Upper lobe of left lung (tissue), 6 donors: Measurements from ENCODE around the gene ATG2B. TPM values are rescaled to one million over a fixed set of nuclear protein-coding genes. Genes with fewer than 3 reads are reported as not detected.

Experiments
- ATAC-seq, 2 donors: fragments of 200-7000 bp; cut with Tn5 transposase; one replicate each; pipeline ENCODE4 v1.9.1; 2022; ENCODE audit warnings: mild to moderate bottlenecking in 2 of 2, moderate library complexity in 2 of 2; ENCODE audit not compliant: low FRiP score in 2 of 2
- DNase-seq, 2 donors: peaks; one replicate each; pipeline ENCODE4 v3.0.0-alpha.2; 2019 to 2020
- H3K27ac ChIP-seq, 4 donors: fragments of 200-600 bp; sonication (generic); one replicate each; pipeline ENCODE4 v1.5.1; 2016 to 2019
- H3K27me3 ChIP-seq, 4 donors: fragments of 200-600 bp; sonication (generic); one replicate each; pipeline ENCODE4 v1.5.1; 2017 to 2019
- H3K36me3 ChIP-seq, 4 donors: fragments of 200-600 bp; sonication (generic); one replicate each; pipeline ENCODE4 v1.5.1; 2016 to 2019
- H3K4me1 ChIP-seq, 4 donors: fragments of 200-600 bp; sonication (generic); one replicate each; pipeline ENCODE4 v1.5.1; 2018 to 2019
- H3K4me3 ChIP-seq, 4 donors: fragments of 200-600 bp; sonication (generic); one replicate each; pipeline ENCODE4 v1.5.1; 2017 to 2019; ENCODE audit warnings: mild to moderate bottlenecking in 2 of 4, moderate library complexity in 1 of 4
- H3K9me3 ChIP-seq, 4 donors: fragments of 200-600 bp; sonication (generic); one replicate each; pipeline ENCODE4 v1.5.1; 2018 to 2019
- EP300 ChIP-seq, 4 donors: sonication (generic); formaldehyde crosslinking; IDR thresholded peaks; one replicate each; pipeline ENCODE4 v1.5.1; 2017; ENCODE audit warnings: antibody characterized with exemption in 4 of 4, control low read depth in 2 of 4
- POLR2A ChIP-seq, 4 donors: fragments of 450-650 bp; IDR thresholded peaks; one replicate each; pipeline ENCODE4 v1.5.1; 2016 to 2017; ENCODE audit warnings: antibody characterized with exemption in 4 of 4, mild to moderate bottlenecking in 2 of 4
- POLR2AphosphoS5 ChIP-seq, 2 donors: sonication (generic); formaldehyde crosslinking; IDR thresholded peaks; one replicate each; pipeline ENCODE4 v1.5.1; 2017; ENCODE audit warnings: antibody characterized with exemption in 2 of 2
- WGBS, 2 donors: methylation state at CpG; one replicate each; pipeline ENCODE4 v1.1.5; 2017 to 2018; 5-methylcytosine and 5-hydroxymethylcytosine counted together
- total RNA-seq, 6 donors: library from RNA; depleted of rRNA in 4 of 6; stranded (reverse); fragments of >200 nt in 4 of 6; gene quantifications; one replicate each; pipeline versions ENCODE4 v1.1.0 to v1.2.1, GENCODE V29; 2016 to 2021
- TF ChIP-seq, protein P1 (sequence below), 6 experiments: fragments of 450-650 bp in 4 of 6; fragments of 200-600 bp in 2 of 6; sonication (generic) in 2 of 6; IDR thresholded peaks; one replicate each; pipeline ENCODE4 v1.5.1; 2016 to 2019; ENCODE audit warnings: antibody characterized with exemption in 6 of 6
- donor health status: DM: no; HTN: no; CAD: no; lungs with moderate emphysema.
- donor health status: DM: no; HTN: yes; CAD: no; lungs with severe emphysema.

The ATG2B gene
- total RNA-seq, 6 donors from 2014 or later, result 18.1 to 79.6 (median 20.0) TPM

DNA sequence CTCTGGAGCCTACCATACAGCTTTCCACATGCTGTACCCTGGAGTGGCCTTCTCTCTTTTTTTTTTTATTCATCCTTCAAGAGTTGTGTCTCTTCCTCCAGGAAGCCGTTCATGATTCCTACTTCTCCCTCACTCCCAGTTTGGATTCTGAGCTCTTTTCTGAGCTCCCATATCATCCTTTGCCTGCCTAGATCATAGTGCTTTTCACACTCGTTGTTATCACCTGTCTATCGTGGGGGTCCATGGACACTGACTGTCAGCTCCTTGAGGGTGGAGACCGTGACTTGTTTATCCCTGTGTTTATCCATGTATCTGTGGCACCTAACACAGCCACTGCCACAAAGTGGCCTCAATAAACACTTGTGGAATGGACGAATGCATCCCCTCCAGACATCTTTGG is 35.8 kb upstream of the ATG2B start:
- no peak overlapping the region for H3K4me3 ChIP-seq
- no peaks in the 10 kb centered on the region for H3K27me3 ChIP-seq
- TF ChIP-seq, protein P1, sequence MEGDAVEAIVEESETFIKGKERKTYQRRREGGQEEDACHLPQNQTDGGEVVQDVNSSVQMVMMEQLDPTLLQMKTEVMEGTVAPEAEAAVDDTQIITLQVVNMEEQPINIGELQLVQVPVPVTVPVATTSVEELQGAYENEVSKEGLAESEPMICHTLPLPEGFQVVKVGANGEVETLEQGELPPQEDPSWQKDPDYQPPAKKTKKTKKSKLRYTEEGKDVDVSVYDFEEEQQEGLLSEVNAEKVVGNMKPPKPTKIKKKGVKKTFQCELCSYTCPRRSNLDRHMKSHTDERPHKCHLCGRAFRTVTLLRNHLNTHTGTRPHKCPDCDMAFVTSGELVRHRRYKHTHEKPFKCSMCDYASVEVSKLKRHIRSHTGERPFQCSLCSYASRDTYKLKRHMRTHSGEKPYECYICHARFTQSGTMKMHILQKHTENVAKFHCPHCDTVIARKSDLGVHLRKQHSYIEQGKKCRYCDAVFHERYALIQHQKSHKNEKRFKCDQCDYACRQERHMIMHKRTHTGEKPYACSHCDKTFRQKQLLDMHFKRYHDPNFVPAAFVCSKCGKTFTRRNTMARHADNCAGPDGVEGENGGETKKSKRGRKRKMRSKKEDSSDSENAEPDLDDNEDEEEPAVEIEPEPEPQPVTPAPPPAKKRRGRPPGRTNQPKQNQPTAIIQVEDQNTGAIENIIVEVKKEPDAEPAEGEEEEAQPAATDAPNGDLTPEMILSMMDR (IDR thresholded peaks at IDR 0.05), result no peak
- peaks cover 0 to 6% (median 0%) of the 10 kb centered on the region in 4 donors for H3K4me1 ChIP-seq
- H3K36me3 ChIP-seq, result no peaks in the 10 kb centered on the region
- WGBS, 2 donors, result 74 to 76% methylated on average over 5 of the region's 5 CpGs
- no peak for DNase-seq
- no peaks in the 10 kb centered on the region for H3K9me3 ChIP-seq
- H3K27ac ChIP-seq, result no peak overlapping the region
- ATAC-seq, result no peak

DNA sequence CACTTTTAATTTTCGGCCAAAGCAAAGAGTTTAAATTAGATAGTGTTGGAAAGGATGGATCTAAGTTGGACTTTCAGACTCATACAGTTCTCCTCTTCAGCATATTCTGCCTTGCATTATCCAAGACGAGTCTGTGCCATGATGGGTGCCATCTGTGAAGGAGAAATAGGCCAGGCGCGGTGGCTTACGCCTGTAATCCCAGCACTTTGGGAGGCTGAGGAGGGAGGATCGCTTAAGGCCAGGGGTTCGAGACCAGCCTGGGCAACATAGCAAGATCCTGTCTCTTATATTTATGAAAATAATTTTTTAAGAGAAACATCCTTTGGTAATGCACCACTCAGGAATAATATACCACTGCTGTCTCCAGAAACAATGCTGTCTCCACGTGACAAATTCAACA is 35.3 kb upstream of the ATG2B start:
- Histone ChIP-seq H3K9me3 (no peaks in the 10 kb centered on the region), H3K4me3 (no peak overlapping the region), H3K27me3 (no peaks in the 10 kb centered on the region), H3K27ac (no peak overlapping the region), H3K36me3 (no peaks in the 10 kb centered on the region), H3K4me1 (peaks cover 0 to 4% (median 0%) of the 10 kb centered on the region in 4 donors)
- TF ChIP-seq, protein P1 (IDR thresholded peaks at IDR 0.05), result no peak
- TF ChIP-seq POLR2AphosphoS5 (IDR thresholded peaks at IDR 0.05) (no peak), EP300 (IDR thresholded peaks at IDR 0.05) (no peak), POLR2A (IDR thresholded peaks at IDR 0.05) (no peak)
- no peak for ATAC-seq
- 92% methylated on average over 8 of the region's 8 CpGs for WGBS, 2 donors
- DNase-seq, result no peak

DNA sequence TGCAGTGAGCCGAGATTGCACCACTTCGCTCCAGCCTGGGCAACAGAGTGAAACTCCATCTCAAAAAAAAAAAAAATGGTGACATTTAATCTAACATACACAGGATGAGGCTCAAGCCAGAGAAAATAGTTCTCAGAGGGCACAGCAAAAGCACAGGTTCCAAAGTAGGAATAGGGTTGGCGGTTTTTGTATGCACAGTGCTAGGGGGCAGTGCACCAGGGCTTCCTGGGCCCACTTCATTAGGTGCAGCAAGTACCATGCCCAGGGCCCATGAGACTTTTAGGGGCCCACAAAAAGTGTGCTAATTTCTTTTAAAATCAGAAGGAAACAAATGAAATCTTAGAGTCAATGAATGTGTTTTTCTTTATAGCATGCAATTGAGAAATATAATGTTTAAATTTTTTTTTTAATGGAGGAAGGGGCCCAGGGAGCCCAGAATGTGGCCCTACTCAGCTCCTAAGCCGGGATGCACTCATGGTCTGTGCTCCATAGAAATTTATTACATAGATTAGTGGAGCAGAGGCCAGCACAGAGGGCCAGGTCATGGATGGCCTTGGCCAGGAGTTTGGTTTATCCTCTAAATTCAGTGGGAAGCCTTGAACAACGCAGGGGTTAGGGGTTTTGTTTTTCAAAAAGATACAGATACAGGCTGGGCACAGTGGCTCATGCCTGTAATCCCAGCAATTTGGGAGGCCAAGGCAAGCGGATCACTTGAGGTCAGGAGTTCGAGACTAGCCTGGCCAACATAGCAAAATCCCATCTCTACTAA is 31.1 kb upstream of the ATG2B start:
- TF ChIP-seq, protein P1 (IDR thresholded peaks at IDR 0.05), result no peak
- TF ChIP-seq EP300 (IDR thresholded peaks at IDR 0.05), result no peak
- TF ChIP-seq POLR2AphosphoS5 (IDR thresholded peaks at IDR 0.05), result no peak
- TF ChIP-seq POLR2A (IDR thresholded peaks at IDR 0.05), result no peak
- peaks cover 11 to 17% (median 13%) of the 10 kb centered on the region in 4 donors for H3K4me1 ChIP-seq
- WGBS, 2 donors, result 92 to 93% methylated on average over 7 of the region's 7 CpGs
- ATAC-seq (no peak), DNase-seq (no peak)
- no peaks in the 10 kb centered on the region for H3K36me3 ChIP-seq
- no peaks in the 10 kb centered on the region for H3K27me3 ChIP-seq
- no peak overlapping the region for H3K27ac ChIP-seq
- no peaks in the 10 kb centered on the region for H3K9me3 ChIP-seq
- no peak overlapping the region for H3K4me3 ChIP-seq

DNA sequence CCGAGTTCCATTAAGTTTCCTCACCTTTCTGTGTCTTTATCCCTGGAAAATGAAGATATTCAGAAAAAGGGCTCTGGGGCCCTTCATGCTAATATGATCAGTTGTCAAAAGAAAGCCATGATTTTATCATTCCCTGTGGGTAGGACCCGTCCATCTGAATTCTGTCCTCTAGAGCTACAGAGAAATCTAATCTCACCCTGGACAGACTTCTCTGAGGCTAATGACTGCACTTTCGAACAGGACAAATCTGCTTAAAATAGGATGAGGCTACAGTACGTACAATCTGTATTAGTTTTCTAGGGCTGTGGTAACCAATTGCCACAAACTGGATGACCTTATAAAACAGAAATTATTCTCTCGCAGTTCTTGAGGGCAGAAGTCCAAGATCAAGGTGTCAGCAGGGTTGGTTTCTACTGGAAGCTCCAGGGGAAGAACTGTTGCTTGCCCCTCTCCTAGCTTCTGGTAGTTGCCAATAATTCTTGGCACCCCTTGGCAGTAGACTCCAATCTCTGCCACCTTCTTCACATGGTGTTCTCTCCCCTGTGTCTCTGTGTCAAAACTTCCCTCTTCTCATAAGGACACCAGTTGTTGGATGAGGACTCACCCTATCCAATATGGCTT is 30.0 kb upstream of the ATG2B start:
- no peak for TF ChIP-seq POLR2A (IDR thresholded peaks at IDR 0.05)
- no peak for TF ChIP-seq POLR2AphosphoS5 (IDR thresholded peaks at IDR 0.05)
- no peak for TF ChIP-seq EP300 (IDR thresholded peaks at IDR 0.05)
- TF ChIP-seq, protein P1 (IDR thresholded peaks at IDR 0.05), result no peak
- Histone ChIP-seq H3K36me3 (no peaks in the 10 kb centered on the region), H3K9me3 (no peaks in the 10 kb centered on the region), H3K4me3 (no peak overlapping the region), H3K27me3 (no peaks in the 10 kb centered on the region), H3K27ac (no peak overlapping the region), H3K4me1 (peaks cover 11 to 17% (median 13%) of the 10 kb centered on the region in 4 donors)
- DNase-seq (no peak), ATAC-seq (no peak)
- WGBS, 2 donors, result 94 to 96% methylated on average over 5 of the region's 5 CpGs
